NT2/D1 (cell line): Measurements from ENCODE around the gene LGALS4.
"Not testable (repeated sequence)": the region's sequence is repeated elsewhere in the genome, so short reads cannot be mapped to it uniquely, and the experiment has no call there.

Experiments
- DNase-seq: peaks from one replicate; pipeline ENCODE4 v3.0.0-alpha.2; 2011; ENCODE audit warnings: low read depth, low spot score
- H3K27me3 ChIP-seq: 2 replicates; pipeline ENCODE4 v1.6.0; 2011; ENCODE audit warnings: mild to moderate bottlenecking; ENCODE audit not compliant: insufficient read length, insufficient read depth
- H3K36me3 ChIP-seq: 2 replicates; pipeline ENCODE4 v1.6.1; 2011; ENCODE audit warnings: mild to moderate bottlenecking, low read length, mixed read lengths; ENCODE audit not compliant: insufficient read depth, insufficient read length
- H3K4me1 ChIP-seq: 2 replicates; pipeline ENCODE4 v1.5.1; 2011; ENCODE audit not compliant: insufficient read depth, insufficient read length
- H3K4me3 ChIP-seq: 2 replicates; pipeline ENCODE4 v1.5.1; 2011; ENCODE audit warnings: low read depth; ENCODE audit not compliant: insufficient read length
- H3K9ac ChIP-seq: 2 replicates; pipeline ENCODE4 v1.6.0; 2011; ENCODE audit warnings: low read depth; ENCODE audit not compliant: insufficient read length
- H3K9me3 ChIP-seq: 2 replicates; pipeline ENCODE4 v1.5.1; 2011; ENCODE audit warnings: mild to moderate bottlenecking, low read length; ENCODE audit not compliant: insufficient read depth
- SUZ12 ChIP-seq: IDR thresholded peaks from 2 replicates; pipeline ENCODE4 v1.6.1; 2011; ENCODE audit not compliant: insufficient read length, insufficient read depth; ENCODE audit errors: extremely low read depth
- YY1 ChIP-seq: IDR thresholded peaks from 2 replicates; pipeline ENCODE4 v1.6.1; 2011; ENCODE audit not compliant: insufficient read length, insufficient read depth
- ZNF274 ChIP-seq: IDR thresholded peaks from 2 replicates; pipeline ENCODE4 v1.6.1; 2011; ENCODE audit warnings: mild to moderate bottlenecking, low read depth, low read length

Gene LGALS4, protein sequence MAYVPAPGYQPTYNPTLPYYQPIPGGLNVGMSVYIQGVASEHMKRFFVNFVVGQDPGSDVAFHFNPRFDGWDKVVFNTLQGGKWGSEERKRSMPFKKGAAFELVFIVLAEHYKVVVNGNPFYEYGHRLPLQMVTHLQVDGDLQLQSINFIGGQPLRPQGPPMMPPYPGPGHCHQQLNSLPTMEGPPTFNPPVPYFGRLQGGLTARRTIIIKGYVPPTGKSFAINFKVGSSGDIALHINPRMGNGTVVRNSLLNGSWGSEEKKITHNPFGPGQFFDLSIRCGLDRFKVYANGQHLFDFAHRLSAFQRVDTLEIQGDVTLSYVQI

DNA sequence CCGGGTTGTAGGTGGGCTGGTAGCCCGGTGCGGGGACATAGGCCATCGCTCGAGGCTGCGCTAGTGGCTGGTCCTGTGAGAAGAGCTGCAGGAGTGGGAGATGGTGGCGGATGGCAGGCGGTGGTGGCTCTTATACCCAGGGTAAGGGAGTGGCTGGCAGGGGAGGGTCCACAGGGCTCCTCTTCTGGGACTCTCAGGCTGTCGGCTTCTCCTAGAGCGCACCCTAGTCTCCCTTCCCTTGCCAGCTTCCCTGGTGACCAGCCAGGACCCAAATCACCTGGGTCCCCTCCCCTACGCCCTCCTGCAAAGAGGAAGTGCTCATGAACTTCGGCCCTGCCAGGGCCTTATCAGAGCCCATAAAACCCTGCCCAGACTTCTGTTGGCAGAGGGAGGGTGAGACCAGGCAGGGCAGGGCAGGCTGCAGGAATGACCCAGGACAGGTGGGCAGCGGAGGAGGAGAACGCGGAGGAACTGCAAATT is at the start of gene LGALS4:
Gene LGALS4, minus strand, starts transcription at position 105 of the 480 bp plus-strand sequence. Its CDS starts 59 bp downstream, at position 46.
- Histone ChIP-seq H3K9ac (no peak within 1 kb of the TSS), H3K4me3 (no peak within 1 kb of the TSS), H3K4me1 (no peaks in the 10 kb centered on the region), H3K9me3 (no peaks in the 10 kb centered on the region), H3K27me3 (no peaks in the 10 kb centered on the region), H3K36me3 (peaks cover 28% of the 10 kb centered on the region)
- no peak for DNase-seq
- TF ChIP-seq ZNF274 (no peak), YY1 (no peak), SUZ12 (no peak)

- H3K27me3 ChIP-seq = no peaks in the 10 kb centered on the region
- no peak for DNase-seq
- H3K9me3 ChIP-seq = 0 out of 2 replicates have a peak, but pooled peaks cover 6% of the 10 kb centered on the region
- H3K4me3 ChIP-seq = no peak overlapping the region
- no peak for TF ChIP-seq ZNF274
- no peak for TF ChIP-seq SUZ12
- TF ChIP-seq YY1 = no peak
- H3K9ac ChIP-seq = no peak overlapping the region
- peaks cover 2% of the 10 kb centered on the region for H3K4me1 ChIP-seq
- no peaks in the 10 kb centered on the region for H3K36me3 ChIP-seq
These were observed 48.6 kb upstream of the LGALS4 start for GRCh38 chr19:38861368-38861767.

- DNase-seq = not testable (repeated sequence)
These were observed 47.0 kb upstream of the LGALS4 start for GRCh38 chr19:38859631-38860204.

DNA sequence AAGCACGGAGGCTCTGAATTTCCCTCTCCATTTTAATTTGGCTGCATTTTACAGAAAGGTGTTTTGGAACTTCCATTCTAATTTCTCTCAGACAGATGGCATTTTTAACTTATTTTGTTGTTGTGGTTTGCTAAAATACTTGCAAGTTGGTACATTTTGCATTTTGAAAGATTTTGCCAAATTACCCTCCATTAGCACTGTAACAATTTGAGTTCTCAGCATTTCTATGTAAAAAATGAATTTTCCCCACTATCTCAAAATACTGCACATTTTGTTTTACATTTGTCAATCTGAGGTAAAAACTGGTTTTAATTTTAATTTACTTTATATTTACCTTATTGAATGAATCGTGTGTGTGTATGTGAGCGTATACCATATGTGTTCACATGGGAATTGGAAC is 44.1 kb upstream of the LGALS4 start:
- Histone ChIP-seq H3K27me3 (no peaks in the 10 kb centered on the region), H3K4me1 (no peaks in the 10 kb centered on the region), H3K4me3 (no peak overlapping the region), H3K9me3 (peaks cover 9% of the 10 kb centered on the region; the same call in 1 of the 2 replicates), H3K36me3 (no peaks in the 10 kb centered on the region), H3K9ac (no peak overlapping the region)
- no peak for DNase-seq
- no peak for TF ChIP-seq SUZ12
- TF ChIP-seq YY1 = no peak

More at GRCh38 chr19:38859631-38860204, 47.0 kb upstream of the LGALS4 start:
- H3K4me3 ChIP-seq, H3K9ac ChIP-seq, H3K27me3 ChIP-seq, H3K9me3 ChIP-seq, H3K36me3 ChIP-seq, H3K4me1 ChIP-seq: not testable (repeated sequence)

DNA sequence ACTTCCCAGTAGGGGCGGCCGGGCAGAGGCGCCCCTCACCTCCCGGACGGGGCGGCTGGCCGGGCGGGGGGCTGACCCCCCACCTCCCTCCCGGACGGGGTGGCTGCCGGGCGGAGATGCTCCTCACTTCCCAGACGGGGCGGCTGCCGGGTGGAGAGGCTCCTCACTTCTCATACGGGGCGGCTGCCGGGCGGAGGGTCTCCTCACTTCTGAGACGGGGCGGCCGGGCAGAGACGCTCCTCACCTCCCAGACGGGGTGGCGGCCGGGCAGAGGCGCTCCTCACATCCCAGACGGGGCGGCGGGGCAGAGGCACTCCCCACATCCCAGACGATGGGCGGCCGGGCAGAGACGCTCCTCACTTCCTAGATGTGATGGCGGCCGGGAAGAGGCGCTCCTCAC is 43.0 kb upstream of the LGALS4 start:
- H3K9ac ChIP-seq, H3K27me3 ChIP-seq, H3K4me3 ChIP-seq, H3K4me1 ChIP-seq, H3K36me3 ChIP-seq, DNase-seq, H3K9me3 ChIP-seq: not testable (repeated sequence)

- not testable (repeated sequence) for H3K9ac ChIP-seq, H3K36me3 ChIP-seq, H3K9me3 ChIP-seq, H3K4me1 ChIP-seq, H3K27me3 ChIP-seq, DNase-seq, H3K4me3 ChIP-seq
These were observed 42.2 kb upstream of the LGALS4 start for GRCh38 chr19:38854961-38855360.

DNA sequence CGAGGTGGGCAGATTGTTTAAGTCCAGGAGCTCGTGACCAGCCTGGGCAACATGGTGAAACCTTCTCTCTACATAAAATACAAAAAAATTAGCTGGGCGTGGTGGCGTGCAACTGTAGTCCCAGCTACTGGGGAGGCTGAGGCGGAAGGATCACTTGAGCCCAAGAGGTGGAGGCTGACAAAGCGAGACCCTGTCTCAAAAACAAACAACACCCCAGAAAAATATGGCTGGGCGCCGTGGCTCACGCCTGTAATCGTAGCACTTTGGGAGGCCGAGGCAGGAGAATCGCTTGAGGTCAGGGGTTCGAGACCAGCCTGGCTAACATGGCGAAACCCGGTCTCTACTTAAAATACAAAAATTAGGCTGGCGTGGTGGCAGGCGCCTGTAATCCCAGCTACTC is 40.5 kb upstream of the LGALS4 start:
- H3K36me3 ChIP-seq = peaks cover 8% of the 10 kb centered on the region
- no peak for TF ChIP-seq SUZ12
- no peak for TF ChIP-seq ZNF274
- no peak for TF ChIP-seq YY1
- peak overlapping the region; percentile 90 for H3K9ac ChIP-seq
- H3K4me1 ChIP-seq = peaks cover 3% of the 10 kb centered on the region
- H3K9me3 ChIP-seq = peaks cover 9% of the 10 kb centered on the region; the same call in 1 of the 2 replicates
- DNase-seq = no peak
- H3K27me3 ChIP-seq = no peaks in the 10 kb centered on the region
- H3K4me3 ChIP-seq = no peak overlapping the region
